DOHH2 (cell line): ENCODE data around the gene GPR55.

Experiments
- H3F3A ChIP-seq: fragments of 200-600 bp; sonication (generic), shearing (Covaris generic); 2 replicates; pipeline ENCODE4 v1.6.0; 2016; ENCODE audit warnings: antibody characterized with exemption, mild to moderate bottlenecking; ENCODE audit not compliant: control insufficient read depth, insufficient read depth
- H3K27ac ChIP-seq: fragments of 200-600 bp; sonication (generic); 2 replicates; pipeline ENCODE4 v1.5.1; 2014; ENCODE audit warnings: low read depth, mild to moderate bottlenecking, low read length, moderate library complexity
- H3K27me3 ChIP-seq: fragments of 200-600 bp; sonication (generic); 2 replicates; pipeline ENCODE4 v1.6.1; 2014; ENCODE audit warnings: mild to moderate bottlenecking, low read length, mixed read lengths; ENCODE audit not compliant: control insufficient read depth
- H3K36me3 ChIP-seq: fragments of 200-600 bp; sonication (generic); 2 replicates; pipeline ENCODE4 v1.6.1; 2014; ENCODE audit warnings: mild to moderate bottlenecking, low read length, moderate library complexity, mixed read lengths; ENCODE audit not compliant: control insufficient read depth
- H3K4me1 ChIP-seq: fragments of 200-600 bp; sonication (generic); 2 replicates; pipeline ENCODE4 v1.6.1; 2014; ENCODE audit warnings: mild to moderate bottlenecking, low read length, mixed read lengths; ENCODE audit not compliant: control insufficient read depth
- H3K4me2 ChIP-seq: fragments of 200-600 bp; sonication (generic); 2 replicates; pipeline ENCODE4 v1.6.0; 2014; ENCODE audit warnings: mild to moderate bottlenecking, low read length, moderate library complexity
- H3K4me3 ChIP-seq: fragments of 200-600 bp; sonication (generic); 2 replicates; pipeline ENCODE4 v1.5.1; 2014; ENCODE audit warnings: mild to moderate bottlenecking, low read length, mixed read lengths
- H3K79me2 ChIP-seq: fragments of 200-600 bp; sonication (generic); 2 replicates; pipeline ENCODE4 v1.6.1; 2014; ENCODE audit warnings: mild to moderate bottlenecking, low read length, mixed read lengths; ENCODE audit not compliant: control insufficient read depth
- H3K9me2 ChIP-seq: fragments of 200-600 bp; sonication (generic); replicated peaks from 2 replicates; pipeline ENCODE4 v1.6.1; 2014; ENCODE audit warnings: mild to moderate bottlenecking, low read length, mixed read lengths; ENCODE audit not compliant: control insufficient read depth
- H3K9me3 ChIP-seq: fragments of 200-600 bp; sonication (generic); 2 replicates; pipeline ENCODE4 v1.6.1; 2014; ENCODE audit warnings: antibody characterized with exemption, low read length, mixed read lengths; ENCODE audit not compliant: control insufficient read depth, insufficient read depth
- H4K20me1 ChIP-seq: fragments of 200-600 bp; sonication (generic); 2 replicates; pipeline ENCODE4 v1.6.0; 2014; ENCODE audit warnings: low read depth, mild to moderate bottlenecking, antibody characterized with exemption, low read length, moderate library complexity; ENCODE audit not compliant: control insufficient read depth, insufficient read depth
- EZH2phosphoT487 ChIP-seq: fragments of 200-600 bp; sonication (generic); IDR thresholded peaks from 2 replicates; pipeline ENCODE4 v1.6.1; 2017; ENCODE audit warnings: borderline replicate concordance, mild to moderate bottlenecking, antibody characterized with exemption, low read length, moderate library complexity, mixed read lengths
- TF ChIP-seq, protein P1 (sequence below): fragments of 200-600 bp; sonication (generic); IDR thresholded peaks from one replicate; pipeline ENCODE4 v1.5.1; 2014; ENCODE audit warnings: antibody characterized with exemption, mild to moderate bottlenecking, low read depth, low read length; ENCODE audit not compliant: poor library complexity, severe bottlenecking

GPR55 gene

DNA sequence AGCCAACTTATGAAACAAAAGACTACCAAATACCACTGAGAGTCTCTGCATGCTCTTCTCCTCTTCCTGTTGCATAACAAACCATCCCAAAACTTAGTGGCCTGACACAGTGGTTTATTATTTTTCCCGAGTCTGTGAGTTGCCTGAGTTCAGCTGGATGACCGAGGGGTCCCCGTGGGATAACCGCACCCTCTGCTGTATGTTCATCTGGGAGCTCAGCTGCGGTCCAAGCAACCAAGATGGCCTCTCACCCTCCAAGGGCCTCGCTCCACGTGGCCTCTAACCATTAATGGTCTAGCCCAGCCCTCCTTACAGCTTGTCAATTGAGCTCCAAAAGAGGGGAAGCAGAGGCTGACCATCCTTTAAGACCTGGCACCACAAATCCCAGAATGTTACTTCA lies 43.2 kb downstream of the GPR55 start:
- no peak overlapping the region for H3K27ac ChIP-seq
- peaks cover 26% of the 10 kb centered on the region for H3K4me1 ChIP-seq
- no peaks in the 10 kb centered on the region for H3K27me3 ChIP-seq
- no peaks in the 10 kb centered on the region for H3K79me2 ChIP-seq
- no peaks in the 10 kb centered on the region for H3K36me3 ChIP-seq
- H3K9me3 ChIP-seq = no peaks in the 10 kb centered on the region
- no peaks in the 10 kb centered on the region for H4K20me1 ChIP-seq
- H3K9me2 ChIP-seq = no peaks in the 10 kb centered on the region
- no peak overlapping the region for H3K4me3 ChIP-seq
- H3F3A ChIP-seq = no peaks in the 10 kb centered on the region
- TF ChIP-seq, protein P1, sequence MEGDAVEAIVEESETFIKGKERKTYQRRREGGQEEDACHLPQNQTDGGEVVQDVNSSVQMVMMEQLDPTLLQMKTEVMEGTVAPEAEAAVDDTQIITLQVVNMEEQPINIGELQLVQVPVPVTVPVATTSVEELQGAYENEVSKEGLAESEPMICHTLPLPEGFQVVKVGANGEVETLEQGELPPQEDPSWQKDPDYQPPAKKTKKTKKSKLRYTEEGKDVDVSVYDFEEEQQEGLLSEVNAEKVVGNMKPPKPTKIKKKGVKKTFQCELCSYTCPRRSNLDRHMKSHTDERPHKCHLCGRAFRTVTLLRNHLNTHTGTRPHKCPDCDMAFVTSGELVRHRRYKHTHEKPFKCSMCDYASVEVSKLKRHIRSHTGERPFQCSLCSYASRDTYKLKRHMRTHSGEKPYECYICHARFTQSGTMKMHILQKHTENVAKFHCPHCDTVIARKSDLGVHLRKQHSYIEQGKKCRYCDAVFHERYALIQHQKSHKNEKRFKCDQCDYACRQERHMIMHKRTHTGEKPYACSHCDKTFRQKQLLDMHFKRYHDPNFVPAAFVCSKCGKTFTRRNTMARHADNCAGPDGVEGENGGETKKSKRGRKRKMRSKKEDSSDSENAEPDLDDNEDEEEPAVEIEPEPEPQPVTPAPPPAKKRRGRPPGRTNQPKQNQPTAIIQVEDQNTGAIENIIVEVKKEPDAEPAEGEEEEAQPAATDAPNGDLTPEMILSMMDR = no peak
- no peak for TF ChIP-seq EZH2phosphoT487
- no peak overlapping the region for H3K4me2 ChIP-seq

DNA sequence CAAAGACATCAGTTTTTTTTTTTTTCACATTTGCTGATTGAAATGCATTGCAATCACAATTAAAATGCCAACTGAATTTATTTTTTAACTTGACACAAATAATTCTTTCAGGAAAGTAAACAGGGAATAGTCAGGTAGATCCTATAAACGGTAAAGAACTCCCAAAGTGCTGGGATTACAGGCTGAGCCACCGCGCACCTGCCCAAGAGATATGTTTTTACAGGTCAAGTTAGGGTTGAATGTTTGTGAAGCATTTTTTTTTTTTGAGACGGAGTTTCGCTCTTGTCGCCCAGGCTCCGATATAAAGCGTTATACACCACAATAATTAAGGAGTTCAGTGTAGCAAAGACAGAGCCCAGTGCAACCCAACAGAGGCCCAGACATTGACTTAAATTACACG lies 45.2 kb downstream of the GPR55 start:
- H3K36me3 ChIP-seq = no peaks in the 10 kb centered on the region
- H3K4me2 ChIP-seq = no peak overlapping the region
- H4K20me1 ChIP-seq = no peaks in the 10 kb centered on the region
- H3K79me2 ChIP-seq = no peaks in the 10 kb centered on the region
- no peaks in the 10 kb centered on the region for H3K27me3 ChIP-seq
- H3K9me2 ChIP-seq = no peaks in the 10 kb centered on the region
- H3K27ac ChIP-seq = no peak overlapping the region
- H3K9me3 ChIP-seq = no peaks in the 10 kb centered on the region
- H3K4me3 ChIP-seq = no peak overlapping the region
- TF ChIP-seq EZH2phosphoT487 = no peak
- TF ChIP-seq, protein P1 = no peak
- H3F3A ChIP-seq = no peaks in the 10 kb centered on the region
- H3K4me1 ChIP-seq = peaks cover 22% of the 10 kb centered on the region

DNA sequence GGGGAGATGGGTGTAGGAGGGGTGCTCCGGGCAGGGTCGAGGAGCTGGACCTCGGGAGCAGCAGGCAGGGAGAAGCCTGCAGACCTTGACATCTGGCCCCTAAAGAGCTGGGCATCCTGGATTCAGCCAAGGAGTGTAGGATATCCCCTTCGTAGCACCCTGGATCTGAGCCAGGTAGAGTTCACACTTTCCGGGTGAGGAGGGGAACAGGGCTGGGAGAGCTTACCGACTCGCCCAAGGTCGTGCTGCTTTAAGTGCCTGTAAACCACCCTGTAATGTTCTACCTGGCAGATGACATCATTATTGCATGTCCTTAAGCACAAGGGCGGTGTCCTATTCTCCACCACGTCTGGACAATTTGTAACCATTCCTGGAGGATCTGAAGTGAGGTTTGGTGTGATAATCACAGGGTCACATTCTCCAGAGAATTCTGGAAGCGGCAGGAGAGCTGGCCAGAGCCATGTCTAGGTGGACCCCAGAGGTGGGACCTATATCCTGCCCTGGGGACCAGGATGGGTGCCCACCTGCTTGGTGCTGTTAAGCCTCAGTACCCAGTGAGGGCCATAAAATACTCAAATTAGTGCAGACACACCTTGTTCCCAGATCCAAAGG lies 45.7 kb downstream of the GPR55 start:
- Histone ChIP-seq H3K27me3 (no peaks in the 10 kb centered on the region), H3K9me3 (no peaks in the 10 kb centered on the region), H3K4me1 (peaks cover 25% of the 10 kb centered on the region), H3K27ac (no peak overlapping the region), H3K9me2 (no peaks in the 10 kb centered on the region), H3K4me3 (no peak overlapping the region), H4K20me1 (no peaks in the 10 kb centered on the region), H3F3A (no peaks in the 10 kb centered on the region), H3K4me2 (no peak overlapping the region), H3K79me2 (no peaks in the 10 kb centered on the region), H3K36me3 (no peaks in the 10 kb centered on the region)
- TF ChIP-seq EZH2phosphoT487 = no peak
- TF ChIP-seq, protein P1 = no peak
